ENCODE data around the gene RIPOR3. TPM values are rescaled to one million over a fixed set of nuclear protein-coding genes. Genes with fewer than 3 reads are reported as not detected.

The RIPOR3 gene
- total RNA-seq, 2 experiments from 2014 or later = 0.53 TPM; not detected in 1

DNA sequence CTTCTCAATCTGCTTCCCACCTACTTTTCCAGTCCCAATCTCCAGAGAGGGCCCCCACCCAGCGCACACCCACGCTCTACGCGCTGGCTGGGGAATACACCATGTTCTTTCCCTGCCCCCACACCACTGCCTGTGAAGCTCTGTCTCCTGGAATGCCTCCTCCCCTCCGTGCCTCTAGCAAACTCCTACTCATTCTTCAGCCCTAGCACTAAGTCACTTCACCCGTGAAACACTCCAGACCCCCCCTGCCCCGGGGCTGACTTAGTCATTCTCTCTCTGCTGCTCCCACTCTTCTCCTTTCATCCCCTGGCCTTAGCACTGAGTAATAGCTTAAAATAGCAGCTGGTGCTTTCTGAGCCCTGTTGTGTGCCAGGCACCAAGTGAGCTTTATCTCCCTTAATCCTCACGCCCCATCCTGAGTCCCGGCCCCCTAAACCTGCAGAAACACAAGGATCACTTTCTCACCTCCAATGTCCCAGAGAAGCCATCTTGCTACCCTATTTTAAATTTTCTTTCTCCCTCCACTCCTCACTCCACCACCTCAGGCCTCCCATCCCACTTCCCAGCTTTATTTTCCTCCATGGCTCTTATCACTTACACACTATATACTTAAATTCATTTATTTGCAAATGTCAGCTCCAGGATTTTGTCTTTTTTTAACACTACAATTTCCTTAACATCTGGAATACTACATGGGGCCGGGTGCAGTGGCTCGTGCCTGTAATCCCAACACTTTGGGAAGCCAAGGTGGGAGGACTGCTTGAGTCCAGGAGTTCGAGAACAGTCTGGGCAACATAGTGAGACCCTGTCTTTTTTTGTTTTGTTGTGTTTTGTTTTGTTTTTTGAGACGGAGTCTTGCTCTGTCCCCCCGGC is 33.7 kb upstream of the RIPOR3 start:
- Histone ChIP-seq H3K27ac (ENCODE audit: low read depth, low read length, poor library complexity, severe bottlenecking) (no peak overlapping the region), H3K4me3 (ENCODE audit: low read depth, low read length, poor library complexity, severe bottlenecking) (no peak overlapping the region), H4K20me1 (ENCODE audit: insufficient read depth, low read length) (no peaks in the 10 kb centered on the region), H3K9me3 (ENCODE audit: low read length) (no peaks in the 10 kb centered on the region), H3K36me3 (ENCODE audit: insufficient read depth, low read length) (no peaks in the 10 kb centered on the region), H3K9me2 (ENCODE audit: insufficient read depth, low read length) (no peaks in the 10 kb centered on the region), H3K4me2 (ENCODE audit: low read length) (no peak overlapping the region), H3K79me2 (ENCODE audit: insufficient read depth, low read depth, low read length) (no peaks in the 10 kb centered on the region), H2AFZ (ENCODE audit: low read length) (no peak overlapping the region), H3K4me1 (ENCODE audit: insufficient read depth, low read length, poor library complexity, severe bottlenecking) (peaks cover 11% of the 10 kb centered on the region)
- no peak for DNase-seq (ENCODE audit: low spot score)
- ChIA-PET POLR2A (interaction anchor here (1.2 kb wide), 1 partner anchor 205 kb away, joined by 3 read pairs; no protein-coding TSS in a partner anchor), CTCF (ENCODE audit: unreplicated experiment) (no interaction called here)
- TF ChIP-seq CTCF (conservative IDR thresholded peaks at IDR 0.05; ENCODE audit: low read length) (no peak), EZH2phosphoT487 (IDR thresholded peaks at IDR 0.05; ENCODE audit: borderline replicate concordance, low read depth, low read length) (no peak)
- BruUV-seq (replicated peaks) = no TSS peak
- intact Hi-C loops (cut with micrococcal nuclease; ENCODE audit: unreplicated experiment) = no loop called here

DNA sequence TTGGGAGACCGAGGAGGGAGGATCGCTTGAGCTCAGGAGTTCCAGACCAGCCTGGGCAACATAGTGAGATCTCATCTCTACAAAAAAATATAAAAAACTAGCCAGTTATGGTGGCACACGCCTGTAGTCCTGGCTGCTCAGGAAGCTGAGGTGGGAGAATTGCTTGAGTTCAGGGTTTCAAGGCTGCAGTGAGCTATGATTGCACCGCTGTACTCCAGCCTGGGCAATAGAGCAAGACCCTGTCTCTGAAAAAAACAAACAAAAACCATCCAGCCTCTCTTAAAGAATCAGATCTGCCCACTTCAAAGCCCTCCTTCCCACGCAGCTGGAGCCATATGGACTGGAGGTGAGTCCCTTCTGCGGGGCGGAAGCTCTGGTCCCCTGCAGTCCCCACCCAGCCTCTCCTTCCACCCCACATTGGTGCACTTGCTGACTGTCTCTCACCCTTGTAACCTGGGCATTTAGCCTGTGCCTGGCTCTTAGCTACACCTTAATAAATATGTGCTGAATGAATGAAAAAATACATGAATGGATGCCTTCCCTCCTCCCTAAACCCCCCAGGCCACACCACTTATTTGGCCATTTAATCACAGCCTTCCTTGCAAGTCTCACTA is 32.9 kb upstream of the RIPOR3 start:
- Histone ChIP-seq H3K4me2 (ENCODE audit: low read length) (no peak overlapping the region), H3K79me2 (ENCODE audit: insufficient read depth, low read depth, low read length) (no peaks in the 10 kb centered on the region), H3K36me3 (ENCODE audit: insufficient read depth, low read length) (no peaks in the 10 kb centered on the region), H3K27ac (ENCODE audit: low read depth, low read length, poor library complexity, severe bottlenecking) (no peak overlapping the region), H3K9me2 (ENCODE audit: insufficient read depth, low read length) (no peaks in the 10 kb centered on the region), H3K9me3 (ENCODE audit: low read length) (no peaks in the 10 kb centered on the region), H2AFZ (ENCODE audit: low read length) (no peak overlapping the region), H3K4me1 (ENCODE audit: insufficient read depth, low read length, poor library complexity, severe bottlenecking) (peaks cover 3% of the 10 kb centered on the region), H4K20me1 (ENCODE audit: insufficient read depth, low read length) (no peaks in the 10 kb centered on the region), H3K4me3 (ENCODE audit: low read depth, low read length, poor library complexity, severe bottlenecking) (no peak overlapping the region)
- CTCF ChIA-PET (ENCODE audit: unreplicated experiment) = no interaction called here
- no TSS peak for BruUV-seq (replicated peaks)
- intact Hi-C loops (cut with micrococcal nuclease; ENCODE audit: unreplicated experiment) = no loop called here
- TF ChIP-seq CTCF (conservative IDR thresholded peaks at IDR 0.05; ENCODE audit: low read length) (no peak), EZH2phosphoT487 (IDR thresholded peaks at IDR 0.05; ENCODE audit: borderline replicate concordance, low read depth, low read length) (no peak)
- no peak for DNase-seq (ENCODE audit: low spot score)
- POLR2A ChIA-PET = interaction anchor here (0.6 kb wide), 2 partner anchors 139 to 206 kb away, joined by 3 to 4 read pairs; no protein-coding TSS in a partner anchor

- intact Hi-C loops (cut with micrococcal nuclease; ENCODE audit: unreplicated experiment) = no loop called here
- TF ChIP-seq CTCF (conservative IDR thresholded peaks at IDR 0.05; ENCODE audit: low read length) = no peak
- TF ChIP-seq EZH2phosphoT487 (IDR thresholded peaks at IDR 0.05; ENCODE audit: borderline replicate concordance, low read depth, low read length) = no peak
- H3K79me2 ChIP-seq (ENCODE audit: insufficient read depth, low read depth, low read length) = no peaks in the 10 kb centered on the region
- DNase-seq (ENCODE audit: low spot score) = no peak
- no peaks in the 10 kb centered on the region for H3K9me2 ChIP-seq (ENCODE audit: insufficient read depth, low read length)
- H3K4me2 ChIP-seq (ENCODE audit: low read length) = no peak overlapping the region
- no peak overlapping the region for H3K4me3 ChIP-seq (ENCODE audit: low read depth, low read length, poor library complexity, severe bottlenecking)
- no TSS peak for BruUV-seq (replicated peaks)
- POLR2A ChIA-PET = interaction anchor here (0.6 kb wide), 1 partner anchor 207 kb away, joined by 4 read pairs; no protein-coding TSS in a partner anchor
- H3K27ac ChIP-seq (ENCODE audit: low read depth, low read length, poor library complexity, severe bottlenecking) = no peak overlapping the region
- H3K36me3 ChIP-seq (ENCODE audit: insufficient read depth, low read length) = no peaks in the 10 kb centered on the region
- no peaks in the 10 kb centered on the region for H3K4me1 ChIP-seq (ENCODE audit: insufficient read depth, low read length, poor library complexity, severe bottlenecking)
- CTCF ChIA-PET (ENCODE audit: unreplicated experiment) = no interaction called here
- H3K9me3 ChIP-seq (ENCODE audit: low read length) = no peaks in the 10 kb centered on the region
- H4K20me1 ChIP-seq (ENCODE audit: insufficient read depth, low read length) = no peaks in the 10 kb centered on the region
- no peak overlapping the region for H2AFZ ChIP-seq (ENCODE audit: low read length)
Measured at GRCh38 chr20:50723672-50724071, 32.3 kb upstream of the RIPOR3 start.

Data from OCI-LY7 (cell line).